ENCODE measurements around the gene CD40.

DNA sequence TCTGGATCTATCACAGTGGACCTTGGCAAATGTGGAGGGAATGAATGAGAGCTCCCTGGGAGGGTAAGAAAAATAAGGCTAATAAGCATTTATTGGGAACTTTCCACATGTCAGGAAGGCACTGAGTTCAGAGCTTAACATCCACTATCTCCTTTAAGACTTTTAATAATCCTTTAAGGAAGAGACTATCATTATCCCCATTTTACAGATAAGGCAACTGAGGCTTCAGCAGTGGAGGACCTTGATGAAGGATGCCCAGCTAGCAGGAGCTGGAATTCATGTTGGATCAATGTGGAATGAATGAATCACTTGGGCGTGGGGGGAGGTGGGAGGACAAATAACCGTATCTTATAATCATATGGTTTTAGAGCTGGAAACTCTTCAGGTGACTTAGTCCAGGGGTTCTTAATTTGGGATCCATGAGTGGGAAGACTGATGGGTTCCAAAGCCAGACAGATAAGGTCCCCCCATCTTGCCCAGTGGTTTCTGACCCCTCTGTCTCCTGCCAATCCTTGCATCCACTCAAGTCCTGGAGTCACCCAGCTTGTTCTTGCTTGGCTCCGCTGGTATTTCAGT, 54.9 kb downstream of the CD40 start:
- TF ChIP-seq TAF1 (IDR thresholded peaks at IDR 0.05; ENCODE audit: borderline replicate concordance, insufficient read depth, low read length) (no peak), REST (IDR thresholded peaks at IDR 0.05; ENCODE audit: insufficient read depth in 1 of 2, low read depth in 2 of 2, low read length in 2 of 2) (no peak)
